Spinal cord (tissue), 10 donors: ENCODE data around the gene KRTDAP. TPM values are rescaled to one million over a fixed set of nuclear protein-coding genes. Genes with fewer than 3 reads are reported as not detected.
A peak's percentile ranks its signal among the peaks of the same experiment; 100 is the strongest.
"Not testable (repeated sequence)": the region's sequence is repeated elsewhere in the genome, so short reads cannot be mapped to it uniquely, and the experiment has no call there.

ENCODE experiments used
- DNase-seq, 6 donors: peaks; one replicate each; pipeline versions ENCODE4 v3.0.0 to v3.0.0-alpha.2; 2013 to 2015; ENCODE audit warnings: low spot score in 6 of 6, low read depth in 4 of 6
- H3K27ac ChIP-seq: one replicate; pipeline ENCODE4 v1.5.1; 2013; ENCODE audit warnings: low read depth, low read length, control low read depth
- H3K27me3 ChIP-seq: one replicate; pipeline ENCODE4 v1.6.1; 2013; ENCODE audit warnings: low read length; ENCODE audit not compliant: control insufficient read depth, insufficient read depth
- H3K36me3 ChIP-seq: one replicate; pipeline ENCODE4 v1.6.1; 2013; ENCODE audit warnings: low read length; ENCODE audit not compliant: control insufficient read depth, insufficient read depth
- H3K4me1 ChIP-seq: one replicate; pipeline ENCODE4 v1.6.1; 2013; ENCODE audit warnings: low read length; ENCODE audit not compliant: control insufficient read depth, insufficient read depth
- H3K4me3 ChIP-seq: one replicate; pipeline ENCODE4 v1.5.1; 2013; ENCODE audit warnings: low read depth, low read length, control low read depth
- H3K9me3 ChIP-seq: one replicate; pipeline ENCODE4 v1.6.1; 2013; ENCODE audit warnings: low read length; ENCODE audit not compliant: control insufficient read depth, insufficient read depth
- WGBS: methylation state at CpG from one replicate; pipeline ENCODE4 v1.1.5; 2013; ENCODE audit warnings: missing lambda C conversion rate; ENCODE audit not compliant: insufficient coverage; 5-methylcytosine and 5-hydroxymethylcytosine counted together
- polyA plus RNA-seq, 2 donors: library from polyadenylated mRNA; unstranded; fragments of 120-200 nt; gene quantifications; one replicate each; pipeline ENCODE4 v1.2.1, GENCODE V29; 2013; ENCODE audit not compliant: insufficient read length in 2 of 2
- total RNA-seq, 2 donors: library from RNA; depleted of rRNA in 1 of 2; stranded (reverse); fragments of 120-200 nt in 1 of 2; fragments of >200 nt in 1 of 2; gene quantifications; one replicate each; pipeline versions ENCODE4 v1.2.3 to v1.2.4, GENCODE V29; 2013 to 2014
- donor health status: healthy.

KRTDAP gene
- total and polyA plus RNA-seq, 4 donors, result not detected

- Histone ChIP-seq H3K27me3 (no peaks in the 10 kb centered on the region), H3K36me3 (no peaks in the 10 kb centered on the region), H3K4me3 (no peak overlapping the region), H3K4me1 (no peaks in the 10 kb centered on the region), H3K9me3 (no peaks in the 10 kb centered on the region), H3K27ac (no peak overlapping the region)
- 92% methylated on average over 5 of the region's 14 CpGs for WGBS
- DNase-seq, result no peak
Observed at GRCh38 chr19:35474104-35474503, 16.2 kb downstream of the KRTDAP start.

GRCh38 chr19:35471946-35472345, 18.3 kb downstream of the KRTDAP start:
- H3K9me3 ChIP-seq, result no peaks in the 10 kb centered on the region
- WGBS, result 82% methylated on average over 6 of the region's 8 CpGs
- H3K36me3 ChIP-seq, result no peaks in the 10 kb centered on the region
- no peak overlapping the region for H3K4me3 ChIP-seq
- DNase-seq, result no peak
- no peaks in the 10 kb centered on the region for H3K27me3 ChIP-seq
- no peaks in the 10 kb centered on the region for H3K4me1 ChIP-seq
- H3K27ac ChIP-seq, result no peak overlapping the region

GRCh38 chr19:35471075-35471474, 19.2 kb downstream of the KRTDAP start:
- H3K36me3 ChIP-seq, H3K27me3 ChIP-seq, H3K4me1 ChIP-seq, H3K27ac ChIP-seq, H3K4me3 ChIP-seq, H3K9me3 ChIP-seq, DNase-seq: not testable (repeated sequence)
- WGBS, result no CpG with 5 or more reads among the region's 4 CpGs

- DNase-seq, result no peak
- H3K36me3 ChIP-seq, result no peaks in the 10 kb centered on the region
- no peaks in the 10 kb centered on the region for H3K27me3 ChIP-seq
- 88% methylated on average over 5 of the region's 7 CpGs for WGBS
- H3K27ac ChIP-seq, result no peak overlapping the region
- H3K4me3 ChIP-seq, result no peak overlapping the region
- no peaks in the 10 kb centered on the region for H3K9me3 ChIP-seq
- no peaks in the 10 kb centered on the region for H3K4me1 ChIP-seq
Observed at GRCh38 chr19:35470128-35470527, 20.1 kb downstream of the KRTDAP start.

GRCh38 chr19:35468637-35469036, 21.6 kb downstream of the KRTDAP start:
- Histone ChIP-seq H3K4me3 (no peak overlapping the region), H3K9me3 (no peaks in the 10 kb centered on the region), H3K27ac (no peak overlapping the region), H3K4me1 (no peaks in the 10 kb centered on the region), H3K36me3 (no peaks in the 10 kb centered on the region), H3K27me3 (no peaks in the 10 kb centered on the region)
- peak in 2 of 6 donors; percentile 40 to 48 for DNase-seq
- 55% methylated on average over 2 of the region's 2 CpGs for WGBS

- H3K27ac ChIP-seq, result no peak overlapping the region
- no peaks in the 10 kb centered on the region for H3K27me3 ChIP-seq
- H3K4me1 ChIP-seq, result no peaks in the 10 kb centered on the region
- no peak for DNase-seq
- 83% methylated on average over 1 of the region's 1 CpG for WGBS
- H3K4me3 ChIP-seq, result no peak overlapping the region
- H3K36me3 ChIP-seq, result no peaks in the 10 kb centered on the region
- no peaks in the 10 kb centered on the region for H3K9me3 ChIP-seq
Observed at GRCh38 chr19:35466259-35466658, 24.0 kb downstream of the KRTDAP start.

GRCh38 chr19:35462956-35463355, 27.3 kb downstream of the KRTDAP start:
- not testable (repeated sequence) for H3K36me3 ChIP-seq, H3K4me3 ChIP-seq, H3K4me1 ChIP-seq, H3K9me3 ChIP-seq, H3K27ac ChIP-seq, DNase-seq, H3K27me3 ChIP-seq
- WGBS, result 80% methylated on average over 1 of the region's 7 CpGs

GRCh38 chr19:35462476-35462953, 27.7 kb downstream of the KRTDAP start:
- H3K36me3 ChIP-seq, result no peaks in the 10 kb centered on the region
- DNase-seq, result no peak
- H3K4me1 ChIP-seq, result peaks cover 9% of the 10 kb centered on the region
- H3K27ac ChIP-seq, result no peak overlapping the region
- H3K4me3 ChIP-seq, result no peak overlapping the region
- no peaks in the 10 kb centered on the region for H3K27me3 ChIP-seq
- H3K9me3 ChIP-seq, result no peaks in the 10 kb centered on the region
- WGBS, result 48% methylated on average over 5 of the region's 6 CpGs

GRCh38 chr19:35461788-35462187, 28.5 kb downstream of the KRTDAP start:
- H3K36me3 ChIP-seq, H3K9me3 ChIP-seq, H3K4me3 ChIP-seq, H3K27ac ChIP-seq, DNase-seq, H3K27me3 ChIP-seq, H3K4me1 ChIP-seq: not testable (repeated sequence)

GRCh38 chr19:35461060-35461459, 29.2 kb downstream of the KRTDAP start:
- no peaks in the 10 kb centered on the region for H3K36me3 ChIP-seq
- no peak for DNase-seq
- WGBS, result 78% methylated on average over 9 of the region's 9 CpGs
- H3K27ac ChIP-seq, result no peak overlapping the region
- H3K4me1 ChIP-seq, result peaks cover 9% of the 10 kb centered on the region
- no peaks in the 10 kb centered on the region for H3K9me3 ChIP-seq
- no peak overlapping the region for H3K4me3 ChIP-seq
- no peaks in the 10 kb centered on the region for H3K27me3 ChIP-seq
